HG03521 (cell line): ENCODE results near the gene RTTN.
A peak's percentile ranks its signal among the peaks of the same experiment; 100 is the strongest.

ENCODE experiments used
- ATAC-seq: cut with Tn5 transposase; IDR thresholded peaks from one replicate; pipeline ENCODE4 v1.9.1; 2021; ENCODE audit warnings: mild to moderate bottlenecking, moderate library complexity; ENCODE audit not compliant: unreplicated experiment

The RTTN gene

GRCh38 chr18:70200286-70200685 lies 5.2 kb downstream of the RTTN start:
- no peak for ATAC-seq

GRCh38 chr18:70197844-70198243 lies 7.6 kb downstream of the RTTN start:
- ATAC-seq = no peak

GRCh38 chr18:70197026-70197425 lies 8.5 kb downstream of the RTTN start:
- ATAC-seq = no peak

- ATAC-seq = peak; percentile 35
These were observed 9.5 kb downstream of the RTTN start for GRCh38 chr18:70195852-70196434.

DNA sequence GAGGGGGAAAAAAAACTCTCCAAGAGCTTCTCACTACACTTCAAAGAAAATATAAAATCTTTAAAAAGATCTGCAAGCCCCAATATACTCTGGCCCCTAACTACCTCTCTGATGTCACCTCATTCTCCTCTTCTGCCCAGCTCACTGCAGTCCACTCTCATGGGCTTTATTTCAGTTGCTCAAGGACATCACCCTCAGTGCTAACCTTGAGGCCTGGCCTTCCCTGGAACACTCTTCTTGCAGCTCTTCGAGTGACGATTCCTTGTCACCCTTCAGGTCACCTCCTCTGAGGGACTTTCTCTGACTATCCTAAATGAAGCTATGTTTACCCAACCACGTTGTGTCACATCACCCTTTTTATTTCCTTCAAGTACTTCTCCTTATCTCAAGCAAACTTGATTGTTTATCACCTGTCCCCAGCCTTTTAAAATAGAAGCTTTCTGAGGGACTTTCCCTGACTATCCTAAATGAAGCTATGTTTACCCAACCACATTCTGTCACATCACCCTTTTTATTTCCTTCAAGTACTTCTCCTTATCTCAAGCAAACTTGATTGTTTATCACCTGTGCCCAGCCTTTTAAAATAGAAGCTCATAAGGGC lies 10.4 kb downstream of the RTTN start:
- peak; percentile 30 for ATAC-seq

- ATAC-seq = peak; percentile 87
These were observed 11.1 kb downstream of the RTTN start for GRCh38 chr18:70194227-70194890.

- ATAC-seq = no peak
These were observed 15.0 kb downstream of the RTTN start for GRCh38 chr18:70190529-70190928.

- no peak for ATAC-seq
These were observed 17.4 kb downstream of the RTTN start for GRCh38 chr18:70188113-70188512.

- no peak for ATAC-seq
These were observed 22.0 kb downstream of the RTTN start for GRCh38 chr18:70183441-70183840.

DNA sequence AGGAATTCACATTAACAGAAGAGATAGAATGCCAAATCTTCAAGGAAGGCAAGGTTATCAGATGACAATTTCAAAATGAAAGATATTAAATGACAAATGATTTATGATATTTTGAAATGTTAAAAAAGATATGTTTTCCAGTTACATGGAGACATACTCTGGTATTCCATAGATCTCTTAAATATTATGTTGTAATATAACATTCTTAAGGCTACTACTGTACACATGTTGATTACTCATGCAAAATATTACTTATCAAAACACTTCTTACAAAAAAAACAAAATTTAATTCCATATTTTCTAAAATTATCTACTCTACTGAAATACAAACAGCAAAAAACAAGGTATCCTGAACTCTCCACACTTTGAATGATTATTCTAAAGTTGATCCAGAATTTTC lies 22.9 kb downstream of the RTTN start:
- no peak for ATAC-seq

GRCh38 chr18:70181725-70182124 lies 23.8 kb downstream of the RTTN start:
- no peak for ATAC-seq

DNA sequence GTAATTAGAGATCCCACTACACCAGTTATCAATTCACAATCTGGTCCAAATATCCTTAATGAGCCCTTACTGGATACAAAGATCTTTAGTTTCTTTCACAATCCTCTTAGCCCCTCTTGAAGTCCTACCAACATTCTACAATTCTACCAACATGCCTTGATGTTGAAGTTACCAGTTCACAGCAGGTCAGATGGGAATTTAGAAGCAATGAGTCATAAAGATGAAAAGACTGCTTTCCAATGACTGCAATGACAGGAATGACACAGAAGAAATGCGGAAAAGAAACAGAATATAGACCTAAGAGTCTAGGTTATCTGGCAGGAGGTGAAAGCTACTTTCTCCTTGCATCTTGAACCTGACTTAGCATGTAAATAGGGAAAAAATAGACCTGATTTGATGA lies 24.5 kb downstream of the RTTN start:
- no peak for ATAC-seq

DNA sequence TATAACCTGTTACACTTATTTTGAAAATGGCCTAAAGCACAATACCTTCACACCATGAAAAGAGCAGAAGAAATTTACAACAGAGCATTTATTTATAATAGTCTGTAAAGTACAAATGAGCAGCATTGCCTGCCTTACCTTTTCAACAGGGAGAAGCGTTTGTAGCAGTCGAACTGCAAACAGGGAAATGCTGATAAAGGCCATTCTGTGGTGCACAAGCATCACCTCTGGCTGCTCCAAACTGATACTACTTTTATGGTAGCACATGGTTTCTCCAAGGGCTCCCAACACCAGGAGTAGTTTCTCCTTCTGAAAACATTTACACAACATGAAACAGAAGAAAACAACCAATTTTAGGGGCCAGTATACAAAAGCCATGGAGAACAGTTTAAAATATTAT lies 28.9 kb downstream of the RTTN start:
- ATAC-seq = no peak

DNA sequence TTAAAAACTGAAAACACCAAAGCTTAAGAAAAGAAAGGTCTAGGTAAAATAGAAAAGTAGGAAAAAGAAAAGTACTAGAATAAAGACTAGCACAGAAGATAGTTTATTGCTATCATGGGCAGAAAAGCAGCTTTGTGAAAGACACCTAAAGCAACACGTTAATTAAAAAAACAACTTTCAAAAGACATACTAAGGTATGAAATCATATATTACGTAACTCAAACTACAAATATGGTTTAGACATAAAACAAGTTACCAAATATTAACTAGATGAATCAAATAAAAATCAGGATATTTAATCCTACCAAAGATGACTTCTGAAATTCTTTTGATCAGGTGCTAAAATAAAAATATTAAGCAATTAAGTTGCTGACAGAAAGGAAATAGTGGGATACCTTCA lies 30.3 kb downstream of the RTTN start:
- ATAC-seq = no peak

- ATAC-seq = no peak
These were observed 33.3 kb downstream of the RTTN start for GRCh38 chr18:70172225-70172624.

DNA sequence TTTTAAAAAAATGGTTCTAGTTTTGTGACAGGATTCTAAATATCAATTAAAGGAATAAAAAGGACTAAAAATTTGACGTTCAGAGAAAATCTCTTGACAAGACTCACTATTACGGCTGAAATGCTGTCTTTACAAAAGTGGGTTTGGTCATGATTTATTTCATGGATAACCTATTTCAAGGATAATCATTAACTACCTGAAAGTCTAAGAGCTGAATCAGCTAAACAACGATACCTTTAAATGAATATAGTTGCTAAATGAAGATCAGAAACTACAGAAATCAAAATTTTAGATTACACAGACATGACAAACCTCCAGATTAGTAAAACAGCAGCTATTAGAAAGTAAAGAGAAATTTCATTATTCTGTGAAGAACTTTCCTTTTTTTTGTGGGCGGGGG lies 35.7 kb downstream of the RTTN start:
- ATAC-seq = no peak

DNA sequence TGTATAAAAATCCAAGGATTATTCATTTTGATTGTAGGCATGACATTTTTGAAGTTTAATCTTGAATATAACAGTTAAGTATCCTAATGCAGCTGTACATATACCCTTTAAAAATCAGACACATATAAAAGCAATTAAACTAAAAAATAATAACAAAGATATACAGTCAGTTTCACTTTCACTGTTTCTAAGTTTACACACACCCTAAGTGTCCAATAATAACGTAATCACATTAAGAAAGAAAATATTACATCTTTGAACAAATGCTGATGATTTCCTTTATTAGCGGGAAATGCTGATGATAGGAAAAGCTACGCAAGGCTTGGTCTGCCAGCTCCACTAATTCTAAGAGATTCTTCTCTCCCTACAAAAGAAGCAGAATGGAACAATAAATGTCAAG lies 38.8 kb downstream of the RTTN start:
- ATAC-seq = no peak

DNA sequence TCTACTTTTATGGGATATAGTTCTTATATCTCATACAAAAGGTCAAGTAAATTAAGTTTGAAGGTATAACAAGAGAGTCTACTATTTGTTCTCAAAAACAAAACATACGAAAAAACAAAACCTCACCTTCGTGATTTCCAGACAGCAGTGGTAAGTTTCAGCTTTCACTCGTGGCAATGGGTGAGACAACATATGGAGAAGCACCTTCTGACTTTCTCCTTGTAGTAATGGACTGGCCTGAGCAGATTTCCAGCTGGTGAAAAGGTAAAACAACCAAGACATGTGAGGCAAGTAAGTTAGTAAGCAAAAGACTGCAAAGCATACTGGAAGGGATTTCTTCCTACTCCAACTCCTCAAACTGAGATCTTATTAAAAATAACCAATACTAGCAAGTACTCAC lies 39.6 kb downstream of the RTTN start:
- peak; percentile 52 for ATAC-seq

DNA sequence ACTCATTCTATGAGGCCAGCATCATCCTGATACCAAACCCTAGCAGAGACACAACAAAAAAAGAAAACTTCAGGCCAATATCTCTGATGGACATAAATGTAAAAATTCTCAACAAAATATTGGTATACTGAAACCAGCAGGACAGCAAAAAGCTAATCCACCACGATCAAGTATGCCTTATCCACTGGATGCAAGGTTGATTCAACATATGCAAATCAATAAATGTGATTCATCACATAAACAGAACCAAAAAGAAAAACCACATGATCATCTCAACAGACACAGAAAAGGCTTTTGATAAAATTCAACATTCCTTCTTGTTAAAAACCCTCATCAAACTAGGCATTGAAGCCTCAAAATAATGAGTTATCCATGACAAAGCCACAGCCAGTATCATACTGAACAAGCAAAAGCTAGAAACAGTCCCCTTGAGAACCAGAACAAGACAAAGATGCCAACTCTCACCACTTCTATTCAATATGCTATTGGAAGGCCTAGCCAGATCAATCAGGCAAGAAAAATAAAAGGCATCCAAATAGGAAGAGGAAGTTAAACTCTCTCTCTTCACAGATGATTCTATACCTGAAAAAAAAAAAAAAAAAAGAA lies 45.3 kb downstream of the RTTN start:
- no peak for ATAC-seq

DNA sequence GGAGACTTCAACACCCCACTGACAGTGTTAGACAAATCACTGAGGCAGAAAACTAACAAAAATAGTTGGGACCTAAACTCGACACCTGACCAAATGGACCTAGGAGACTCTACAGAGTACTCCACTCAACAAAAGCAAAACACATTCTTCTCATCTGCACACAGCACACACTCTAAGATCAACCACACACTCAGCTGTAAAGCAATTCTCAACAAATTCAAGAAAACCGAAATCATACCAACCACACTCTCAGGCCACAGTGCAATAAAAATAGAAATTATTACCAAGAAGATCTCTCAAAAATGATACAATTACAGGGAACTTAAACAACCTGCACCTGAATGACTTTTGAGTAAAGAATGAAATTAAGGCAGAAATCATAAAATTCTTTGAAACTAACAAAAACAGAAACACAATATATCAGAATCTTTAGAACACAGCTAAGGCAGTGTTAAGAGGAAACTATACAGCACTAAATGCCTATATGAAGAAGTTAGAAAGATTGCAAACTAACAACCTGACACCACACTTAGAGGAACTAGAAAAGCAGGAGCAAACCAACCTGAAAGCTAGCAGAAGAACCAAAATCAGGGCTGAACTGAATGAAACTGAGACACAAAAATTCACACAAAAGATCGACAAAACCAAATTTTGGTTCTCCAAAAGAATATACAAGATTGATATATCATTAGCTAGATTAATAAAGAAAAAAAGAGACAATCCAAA lies 46.3 kb downstream of the RTTN start:
- peak; percentile 86 for ATAC-seq

DNA sequence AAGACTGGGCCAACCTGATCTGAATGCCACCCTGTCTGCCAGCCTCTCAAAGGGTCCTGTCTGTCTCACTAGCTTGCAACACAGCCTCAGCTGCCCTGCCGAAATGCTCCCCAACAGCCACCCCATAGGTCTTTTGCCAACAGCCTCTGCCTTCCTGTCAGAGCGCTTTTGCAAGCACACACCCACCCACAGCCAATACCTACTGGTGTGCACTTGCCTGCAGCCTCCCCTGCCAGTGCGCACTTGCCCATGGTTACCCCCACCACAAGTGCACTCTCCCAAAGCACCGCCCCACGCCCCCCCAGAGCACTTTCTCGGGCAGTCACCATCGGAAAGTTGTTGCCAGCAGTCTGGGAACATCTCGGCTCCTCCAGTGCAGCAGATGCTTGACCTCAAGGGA lies 48.6 kb downstream of the RTTN start:
- no peak for ATAC-seq
